ENCODE data around the gene IFRD2.

IFRD2 gene

GRCh38 chr3:50241713-50242380, 50.4 kb downstream of the IFRD2 start:
- TF ChIP-seq CTCF (IDR thresholded peaks at IDR 0.05; ENCODE audit: low read depth, low read length): no peak
- DNase-seq (ENCODE audit: extremely low read depth, low read depth): no peak

GRCh38 chr3:50241163-50241562, 51.1 kb downstream of the IFRD2 start:
- no peak for DNase-seq (ENCODE audit: extremely low read depth, low read depth)
- TF ChIP-seq CTCF (IDR thresholded peaks at IDR 0.05; ENCODE audit: low read depth, low read length): no peak

GRCh38 chr3:50239649-50240048, 52.6 kb downstream of the IFRD2 start:
- TF ChIP-seq CTCF (IDR thresholded peaks at IDR 0.05; ENCODE audit: low read depth, low read length): no peak
- no peak for DNase-seq (ENCODE audit: extremely low read depth, low read depth)

GRCh38 chr3:50238549-50239026, 53.6 kb downstream of the IFRD2 start:
- no peak for DNase-seq (ENCODE audit: extremely low read depth, low read depth)
- 0 out of 2 replicates have a peak, but pooled peaks have one; percentile 0 for TF ChIP-seq CTCF (IDR thresholded peaks at IDR 0.05; ENCODE audit: low read depth, low read length)

- peak; percentile 52 for DNase-seq (ENCODE audit: extremely low read depth, low read depth)
- 0 out of 2 replicates have a peak, but pooled peaks have one; percentile 0 for TF ChIP-seq CTCF (IDR thresholded peaks at IDR 0.05; ENCODE audit: low read depth, low read length)
Observed at GRCh38 chr3:50237754-50238548, 54.3 kb downstream of the IFRD2 start.

Measured in AG09319 (cell line).